ENCODE results near the gene PSD2.

PSD2 gene

GRCh38 chr5:139768807-139769465 is 26.7 kb upstream of the PSD2 start:
- no peak for DNase-seq (ENCODE audit: low spot score)
- in situ Hi-C loops (cut with MboI; ENCODE audit: low sequenced_read_pairs, unreplicated experiment), result loop anchor here (25.0 kb wide), 1 partner anchor 357 kb away; the partner anchor contains the start of gene SPATA24
- no peak for TF ChIP-seq CTCF (IDR thresholded peaks at IDR 0.05; ENCODE audit: borderline replicate concordance, control extremely low read depth, extremely low read depth, insufficient read depth, missing control alignments)

- no peak for DNase-seq (ENCODE audit: low spot score)
- no peak for TF ChIP-seq CTCF (IDR thresholded peaks at IDR 0.05; ENCODE audit: borderline replicate concordance, control extremely low read depth, extremely low read depth, insufficient read depth, missing control alignments)
- in situ Hi-C loops (cut with MboI; ENCODE audit: low sequenced_read_pairs, unreplicated experiment), result loop anchor here (25.0 kb wide), 1 partner anchor 357 kb away; the partner anchor contains the start of gene SPATA24
Observed at GRCh38 chr5:139769477-139769876, 26.1 kb upstream of the PSD2 start.

- no peak for TF ChIP-seq CTCF (IDR thresholded peaks at IDR 0.05; ENCODE audit: borderline replicate concordance, control extremely low read depth, extremely low read depth, insufficient read depth, missing control alignments)
- no peak for DNase-seq (ENCODE audit: low spot score)
- in situ Hi-C loops (cut with MboI; ENCODE audit: low sequenced_read_pairs, unreplicated experiment), result loop anchor here (25.0 kb wide), 1 partner anchor 358 kb away; the partner anchor contains the start of gene SPATA24
Observed at GRCh38 chr5:139770722-139771121, 24.9 kb upstream of the PSD2 start.

- no peak for DNase-seq (ENCODE audit: low spot score)
- in situ Hi-C loops (cut with MboI; ENCODE audit: low sequenced_read_pairs, unreplicated experiment), result loop anchor here (25.0 kb wide), 1 partner anchor 360 kb away; the partner anchor contains the start of gene SPATA24
- TF ChIP-seq CTCF (IDR thresholded peaks at IDR 0.05; ENCODE audit: borderline replicate concordance, control extremely low read depth, extremely low read depth, insufficient read depth, missing control alignments), result no peak
Observed at GRCh38 chr5:139772089-139772791, 23.4 kb upstream of the PSD2 start.

GRCh38 chr5:139772927-139773690 is 22.5 kb upstream of the PSD2 start:
- in situ Hi-C loops (cut with MboI; ENCODE audit: low sequenced_read_pairs, unreplicated experiment), result loop anchor here (25.0 kb wide), 1 partner anchor 361 kb away; the partner anchor contains the start of gene SPATA24
- TF ChIP-seq CTCF (IDR thresholded peaks at IDR 0.05; ENCODE audit: borderline replicate concordance, control extremely low read depth, extremely low read depth, insufficient read depth, missing control alignments), result no peak

GRCh38 chr5:139774980-139775661 is 20.5 kb upstream of the PSD2 start:
- in situ Hi-C loops (cut with MboI; ENCODE audit: low sequenced_read_pairs, unreplicated experiment), result loop anchor here (25.0 kb wide), 1 partner anchor 363 kb away; the partner anchor contains the start of gene SPATA24
- peak; percentile 90 for DNase-seq (ENCODE audit: low spot score)
- peak; percentile 82 for TF ChIP-seq CTCF (IDR thresholded peaks at IDR 0.05; ENCODE audit: borderline replicate concordance, control extremely low read depth, extremely low read depth, insufficient read depth, missing control alignments)

More at GRCh38 chr5:139772927-139773690, 22.5 kb upstream of the PSD2 start:
- DNase-seq (ENCODE audit: low spot score), result no peak

Measured in GM13976 (cell line).